ENCODE data around the gene COBL. TPM values are rescaled to one million over a fixed set of nuclear protein-coding genes. Genes with fewer than 3 reads are reported as not detected.

Gene COBL
- total RNA-seq, 4 donors from 2014 or later, result under 0.01 to 7.7 (median 2.6) TPM

- no peak for TF ChIP-seq POLR2A (IDR thresholded peaks at IDR 0.05)
- no peak for TF ChIP-seq CTCF (IDR thresholded peaks at IDR 0.05)
- DNase-seq, result no peak
- Histone ChIP-seq H3K4me1 (no peaks in the 10 kb centered on the region), H3K9me3 (no peaks in the 10 kb centered on the region), H3K36me3 (no peaks in the 10 kb centered on the region), H3K4me3 (no peak overlapping the region), H3K27ac (no peak overlapping the region), H3K27me3 (no peaks in the 10 kb centered on the region)
- intact Hi-C loops (cut with DNase I; ENCODE audit: low total_unique reads), result no loop called here
These were observed 9.3 kb upstream of the COBL start for GRCh38 chr7:51325908-51326307.

GRCh38 chr7:51325261-51325676, 8.7 kb upstream of the COBL start:
- H3K27ac ChIP-seq, result no peak overlapping the region
- no peak for TF ChIP-seq CTCF (IDR thresholded peaks at IDR 0.05)
- TF ChIP-seq POLR2A (IDR thresholded peaks at IDR 0.05), result no peak
- DNase-seq, result no peak
- intact Hi-C loops (cut with DNase I; ENCODE audit: low total_unique reads), result no loop called here
- H3K4me1 ChIP-seq, result no peaks in the 10 kb centered on the region
- no peaks in the 10 kb centered on the region for H3K9me3 ChIP-seq
- no peaks in the 10 kb centered on the region for H3K36me3 ChIP-seq
- H3K4me3 ChIP-seq, result no peak overlapping the region
- H3K27me3 ChIP-seq, result no peaks in the 10 kb centered on the region

- intact Hi-C loops (cut with DNase I; ENCODE audit: low total_unique reads), result no loop called here
- Histone ChIP-seq H3K36me3 (no peaks in the 10 kb centered on the region), H3K27me3 (no peaks in the 10 kb centered on the region), H3K27ac (no peak overlapping the region), H3K9me3 (no peaks in the 10 kb centered on the region), H3K4me1 (no peaks in the 10 kb centered on the region), H3K4me3 (no peak overlapping the region)
- TF ChIP-seq POLR2A (IDR thresholded peaks at IDR 0.05) (no peak), CTCF (IDR thresholded peaks at IDR 0.05) (no peak)
- no peak for DNase-seq
These were observed 7.7 kb upstream of the COBL start for GRCh38 chr7:51324206-51324898.

- no peaks in the 10 kb centered on the region for H3K36me3 ChIP-seq
- H3K27ac ChIP-seq, result no peak overlapping the region
- no peak for DNase-seq
- no peaks in the 10 kb centered on the region for H3K9me3 ChIP-seq
- TF ChIP-seq CTCF (IDR thresholded peaks at IDR 0.05) (no peak), POLR2A (IDR thresholded peaks at IDR 0.05) (no peak)
- H3K27me3 ChIP-seq, result no peaks in the 10 kb centered on the region
- intact Hi-C loops (cut with DNase I; ENCODE audit: low total_unique reads), result no loop called here
- H3K4me1 ChIP-seq, result peaks cover 0 to 3% of the 10 kb centered on the region in 2 donors
- H3K4me3 ChIP-seq, result no peak overlapping the region
These were observed 5.4 kb upstream of the COBL start for GRCh38 chr7:51321961-51322515.

GRCh38 chr7:51318886-51319579, 2.4 kb upstream of the COBL start:
- intact Hi-C loops (cut with DNase I; ENCODE audit: low total_unique reads), result no loop called here
- no peaks in the 10 kb centered on the region for H3K36me3 ChIP-seq
- H3K27ac ChIP-seq, result no peak overlapping the region
- no peak for DNase-seq
- peaks cover 0 to 14% of the 10 kb centered on the region in 2 donors for H3K4me1 ChIP-seq
- no peak overlapping the region for H3K4me3 ChIP-seq
- TF ChIP-seq CTCF (IDR thresholded peaks at IDR 0.05) (no peak), POLR2A (IDR thresholded peaks at IDR 0.05) (no peak)
- H3K9me3 ChIP-seq, result no peaks in the 10 kb centered on the region
- no peaks in the 10 kb centered on the region for H3K27me3 ChIP-seq

Measured in uterus (tissue), 4 donors.